ENCODE data around the gene ASB6.
"Not testable (repeated sequence)": the region's sequence is repeated elsewhere in the genome, so short reads cannot be mapped to it uniquely, and the experiment has no call there.

Gene ASB6

DNA sequence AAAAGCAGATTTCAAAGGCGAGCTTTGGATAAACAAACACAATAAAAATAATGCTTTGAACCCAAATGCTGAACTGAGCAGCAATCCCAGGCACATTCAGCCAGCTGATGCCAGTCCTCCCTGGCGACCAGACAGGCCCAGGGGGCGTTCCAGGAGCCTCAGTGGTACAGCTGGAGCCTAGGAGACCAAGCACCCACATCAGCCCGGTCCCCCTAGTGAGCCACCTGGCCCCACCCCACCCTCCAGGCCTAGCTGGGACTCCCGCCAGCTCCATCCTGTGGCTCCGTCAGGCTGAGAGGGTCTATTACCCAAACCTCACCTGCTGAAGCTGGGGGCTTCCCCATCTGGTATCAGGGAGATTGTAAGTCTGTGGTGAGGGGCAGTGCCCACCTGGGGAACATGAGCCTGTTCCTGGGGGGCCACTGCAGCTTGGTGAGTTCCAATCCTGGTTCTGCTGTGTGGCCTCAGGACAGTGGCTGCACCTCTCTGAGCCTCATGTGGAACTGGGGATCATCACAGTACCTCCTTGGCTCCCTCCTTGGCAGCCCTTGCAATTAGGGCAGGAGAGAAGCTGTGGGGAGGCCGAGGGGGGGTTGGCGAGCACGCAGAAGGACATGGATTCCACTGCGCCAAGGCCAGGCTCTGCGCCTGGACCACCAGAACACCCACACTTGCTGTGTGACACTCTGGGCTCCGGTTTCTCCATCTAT is 37.7 kb downstream of the ASB6 start:
- DNase-seq, result no peak

DNA sequence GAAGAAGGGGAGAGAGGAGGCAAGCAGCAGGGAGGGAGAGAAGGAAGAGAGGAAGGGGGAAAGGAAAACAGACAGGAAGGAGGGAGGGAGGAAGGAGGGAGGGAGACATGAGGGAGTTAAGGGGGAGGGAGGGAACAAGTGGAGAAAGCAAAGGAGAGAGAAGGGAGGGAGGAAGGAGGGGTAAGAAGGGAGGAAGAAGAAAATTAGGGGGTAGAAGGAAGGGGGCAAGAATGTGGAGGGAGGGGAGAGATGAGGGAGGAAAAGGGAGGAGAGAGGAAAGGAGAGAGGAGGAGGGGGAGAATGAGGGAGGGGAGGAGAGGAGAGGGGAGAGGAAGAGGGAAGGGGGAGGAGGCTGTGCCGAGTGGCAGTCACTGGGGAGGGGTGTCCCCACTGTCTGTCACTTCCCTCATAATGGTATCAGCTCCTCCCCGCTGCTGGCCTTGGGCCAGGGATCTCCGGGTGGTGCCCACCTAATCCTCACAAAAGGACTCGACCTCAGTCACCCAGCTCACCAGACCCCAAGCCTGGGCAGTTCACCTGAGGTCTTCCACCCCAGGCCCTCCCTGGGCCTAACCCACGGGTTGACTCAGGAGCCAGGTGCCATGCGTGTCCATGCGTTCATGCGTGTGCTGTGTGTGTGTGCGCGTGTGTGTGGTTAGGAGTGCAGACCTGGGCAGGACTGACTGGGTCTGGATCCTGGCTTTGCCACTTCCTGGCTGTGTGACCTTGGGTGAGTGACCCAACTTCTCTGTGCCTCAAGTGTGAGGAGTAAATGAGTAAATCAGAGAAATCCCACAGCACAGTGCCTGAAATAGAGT is 39.1 kb downstream of the ASB6 start:
- DNase-seq, result no peak

DNA sequence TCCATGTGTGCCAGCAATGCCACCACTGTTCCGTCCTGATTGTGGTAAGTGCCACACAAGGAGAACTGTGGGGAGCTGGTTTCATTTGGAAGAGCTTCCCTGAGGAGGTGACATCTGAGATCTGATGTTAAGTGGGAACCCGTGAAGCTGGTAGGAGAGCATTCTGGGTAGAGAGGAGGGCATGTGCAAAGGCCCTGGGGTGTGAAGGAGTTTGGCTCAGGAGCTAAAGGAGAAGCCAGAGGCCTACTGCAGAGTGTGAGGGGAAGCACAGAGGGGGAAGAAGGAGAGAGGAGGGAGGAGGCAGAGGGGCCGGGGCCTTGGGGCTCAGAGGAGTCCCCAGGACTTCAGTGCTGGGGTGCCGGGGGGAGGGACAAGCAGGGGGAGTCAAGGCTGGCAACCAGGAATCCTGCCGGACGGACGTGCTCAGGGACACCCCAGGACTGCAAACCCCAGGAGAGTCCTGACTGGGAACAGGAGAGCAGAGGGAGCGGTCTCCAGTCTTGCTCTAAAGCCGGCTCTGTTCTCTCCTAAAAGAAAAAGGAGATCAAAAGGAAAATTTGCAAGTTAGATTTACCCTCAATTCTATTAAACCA is 40.8 kb downstream of the ASB6 start:
- DNase-seq, result no peak

DNA sequence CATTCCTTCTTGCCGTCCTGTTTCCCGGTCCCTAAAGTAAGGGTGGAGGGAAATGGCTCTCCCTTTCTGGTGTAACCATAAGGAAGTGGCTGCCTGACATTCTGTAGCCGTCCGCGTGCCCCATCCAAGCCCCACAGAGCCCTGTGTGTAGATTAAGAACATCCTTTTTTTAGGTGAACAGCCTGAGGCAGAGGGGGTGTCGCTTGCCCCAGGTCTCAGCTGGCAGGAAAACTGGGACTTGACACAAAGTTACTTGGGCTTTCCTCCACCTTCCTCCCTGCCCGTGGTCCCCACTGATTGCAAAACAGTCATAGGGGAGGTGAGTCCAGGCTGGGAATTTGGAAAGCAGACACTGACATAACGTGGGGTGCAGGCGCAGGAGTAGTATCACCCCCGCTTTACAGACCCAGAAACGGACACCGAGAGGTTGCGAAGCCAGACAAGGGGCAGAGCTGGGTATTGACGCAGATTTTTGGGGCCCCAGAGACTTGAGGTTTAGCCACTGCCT is 43.8 kb downstream of the ASB6 start:
- no peak for DNase-seq

DNA sequence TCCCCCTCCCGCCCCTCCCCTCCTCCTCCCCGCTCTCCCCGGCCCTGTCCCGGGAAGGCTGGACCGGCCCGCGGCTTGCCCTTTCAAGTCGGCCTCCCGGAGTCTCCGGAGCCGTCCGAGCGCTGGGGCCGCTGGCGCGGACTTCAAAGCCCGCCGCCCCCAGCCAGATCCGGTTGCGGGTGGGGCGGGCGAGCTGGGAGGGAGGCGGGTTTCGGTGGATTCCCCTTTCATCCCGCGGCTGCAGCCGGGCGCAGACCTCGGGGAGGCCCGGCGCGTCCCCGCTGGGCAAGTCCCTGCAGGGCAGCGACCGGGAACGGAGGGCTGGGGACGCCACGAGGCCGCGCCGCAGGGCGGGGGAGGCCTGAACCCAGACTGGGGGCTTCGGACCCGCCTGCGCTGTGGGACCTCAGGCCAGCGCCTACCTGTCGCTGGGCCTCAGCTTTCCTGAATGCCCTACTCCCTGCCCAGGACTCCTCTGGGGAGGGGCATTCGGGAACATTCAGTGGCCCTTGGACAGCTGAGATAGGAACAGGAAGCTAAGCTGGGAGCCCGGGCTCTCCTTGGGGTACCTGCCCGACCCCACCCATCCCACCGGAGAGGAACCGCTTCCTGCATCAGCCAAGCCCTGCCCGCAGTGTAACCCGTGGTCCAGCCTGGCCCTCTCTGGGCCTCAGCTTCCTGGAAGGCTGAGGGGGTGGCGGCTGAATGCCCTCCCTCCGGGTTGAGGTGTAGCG is 44.4 kb downstream of the ASB6 start:
- DNase-seq, result no peak

DNA sequence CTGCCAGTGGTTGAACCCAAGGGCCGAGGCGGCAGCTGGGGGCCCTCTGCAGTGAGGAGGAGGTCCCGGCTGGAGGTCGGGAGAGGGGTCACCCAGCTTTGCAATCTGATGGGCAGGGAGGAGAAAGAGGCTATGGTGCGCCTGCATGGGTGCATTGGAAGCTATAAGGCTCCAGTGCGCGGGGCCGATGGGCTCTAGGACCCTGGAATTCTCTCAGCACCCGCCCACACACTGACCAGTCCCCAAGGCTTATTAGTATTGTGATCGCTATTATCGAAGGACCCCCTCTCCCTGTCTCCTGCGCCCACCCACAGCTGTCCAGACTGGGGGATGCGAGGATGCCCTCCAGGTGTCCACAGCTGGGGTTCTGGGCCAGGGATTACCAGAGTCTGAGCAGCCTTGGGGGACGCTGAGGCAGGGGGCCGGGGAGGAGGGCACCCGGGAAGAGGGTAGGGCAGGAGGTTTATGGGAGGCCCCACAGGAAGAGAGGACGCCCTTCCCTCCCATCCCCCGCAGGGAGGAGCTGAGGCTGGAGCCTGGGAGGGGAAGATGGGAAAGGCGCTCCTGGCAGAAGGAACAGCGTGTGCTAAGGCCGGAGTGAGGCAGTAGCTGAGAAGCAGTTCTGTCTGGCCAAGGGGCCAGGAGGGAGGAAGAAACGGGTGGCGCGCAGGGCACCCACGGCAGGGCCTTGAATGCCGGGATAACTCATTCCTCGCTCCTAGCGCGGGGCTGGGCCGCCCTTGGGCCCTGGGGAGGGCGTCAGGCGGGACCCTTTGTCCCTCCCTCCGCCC is 45.2 kb downstream of the ASB6 start:
- no peak for DNase-seq

DNA sequence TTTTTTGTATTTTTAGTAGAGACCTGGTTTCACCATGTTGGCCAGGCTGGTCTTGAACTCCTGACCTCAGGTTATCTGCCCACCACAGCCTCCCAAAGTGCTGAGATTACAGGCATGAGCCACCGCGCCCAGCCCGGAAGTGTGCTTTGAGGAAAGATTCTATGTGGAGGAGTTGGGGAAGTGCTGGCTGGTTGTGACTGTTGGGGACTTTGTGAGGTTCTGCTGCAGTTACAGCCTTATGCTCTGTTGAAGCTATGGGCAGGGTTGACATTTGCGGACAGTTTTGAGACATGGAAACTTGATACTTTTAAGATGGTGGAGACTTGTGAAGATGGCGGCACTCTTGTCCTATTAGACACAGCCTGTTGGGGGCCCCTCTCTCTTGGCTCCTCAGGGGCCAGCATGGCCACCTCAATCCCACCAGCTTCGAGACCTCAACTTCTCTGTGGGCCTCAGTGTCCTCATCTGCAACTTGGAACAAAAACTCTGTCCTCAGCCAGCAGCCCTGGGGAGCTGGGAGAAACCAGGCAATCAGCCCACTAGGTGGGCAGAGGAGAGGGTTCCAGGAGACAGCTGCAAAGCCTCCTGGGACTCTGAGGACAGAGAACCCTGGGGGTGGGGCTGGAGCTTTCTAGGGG is 45.9 kb downstream of the ASB6 start:
- DNase-seq, result no peak

DNA sequence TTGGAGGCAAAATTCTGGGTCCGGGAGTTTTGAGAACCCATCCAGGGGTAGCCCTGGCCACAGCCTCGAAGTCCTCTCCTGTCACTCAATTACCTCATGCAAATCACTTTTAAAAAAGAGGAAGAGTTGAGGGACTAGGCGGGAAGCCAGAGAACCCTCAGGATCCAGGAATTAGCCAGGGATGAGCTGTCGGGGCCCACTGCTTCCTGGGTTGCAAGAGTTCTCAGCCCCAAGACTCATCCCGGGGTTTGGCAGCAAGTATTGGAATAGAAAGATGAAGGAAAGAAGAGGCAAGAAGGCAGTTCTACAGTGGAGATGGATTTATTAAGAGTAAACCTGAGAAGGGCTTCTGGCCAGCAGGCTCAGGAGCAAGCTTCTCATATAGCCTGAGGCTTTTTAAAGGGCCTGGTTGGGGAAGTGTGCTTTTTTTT is 46.6 kb downstream of the ASB6 start:
- DNase-seq, result no peak

DNA sequence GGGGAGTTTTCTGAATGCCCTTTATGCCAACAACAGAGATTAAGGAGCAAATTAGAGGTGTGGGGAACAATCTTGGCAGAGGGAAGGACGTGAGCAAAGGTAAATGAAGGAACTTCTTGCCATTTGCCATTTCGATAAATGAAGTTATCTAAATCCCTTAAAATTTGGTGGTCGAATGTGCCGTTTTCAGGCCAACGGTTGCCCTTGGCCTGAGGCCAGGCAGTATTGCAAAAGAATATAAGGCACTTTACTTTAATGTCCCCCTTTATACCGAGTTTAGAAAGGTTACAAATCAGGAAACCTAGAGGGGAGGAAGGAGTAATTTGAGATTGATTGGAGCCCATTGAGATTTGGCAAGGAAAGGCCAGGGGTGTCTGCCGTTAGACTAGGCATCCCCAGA is 47.3 kb downstream of the ASB6 start:
- DNase-seq, result no peak

DNA sequence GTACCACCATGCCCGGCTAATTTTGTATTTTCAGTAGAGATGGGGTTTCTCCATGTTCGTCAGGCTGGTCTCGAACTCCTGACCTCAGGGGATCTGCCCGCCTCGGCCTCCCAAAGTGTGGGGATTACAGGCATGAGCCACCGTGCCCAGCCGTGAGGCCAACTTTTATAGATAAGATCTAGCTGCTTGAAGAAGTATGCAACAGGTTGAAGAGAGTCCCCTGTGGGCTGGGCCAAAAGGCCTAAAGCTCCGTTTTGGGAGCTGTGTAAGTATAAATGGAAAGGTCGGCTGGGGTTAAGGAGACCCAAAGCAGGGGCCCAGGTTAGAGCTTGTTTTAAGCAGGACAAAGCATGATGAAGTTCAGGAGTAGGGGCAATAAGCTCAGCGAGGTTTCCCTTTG is 49.2 kb downstream of the ASB6 start:
- not testable (repeated sequence) for DNase-seq

DNA sequence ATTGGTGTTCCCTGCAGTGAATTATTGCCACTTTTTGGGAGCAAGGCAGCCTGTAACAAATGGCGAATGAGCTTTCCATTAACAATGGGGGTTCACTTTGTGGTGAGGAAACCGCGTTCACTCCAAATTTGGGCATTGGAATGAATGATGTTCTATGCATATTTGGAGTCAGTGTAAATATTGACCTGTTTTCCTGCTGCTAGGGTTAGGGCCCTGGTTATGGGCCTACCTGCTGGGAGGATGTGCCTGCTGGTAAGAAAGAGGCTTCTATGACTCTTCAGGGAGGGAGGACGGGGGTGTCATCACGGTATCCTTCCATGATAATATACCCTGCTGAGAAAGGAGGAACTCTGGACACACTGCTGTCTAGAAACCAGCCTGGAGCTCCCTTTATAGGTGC is 50.0 kb downstream of the ASB6 start:
- no peak for DNase-seq

DNA sequence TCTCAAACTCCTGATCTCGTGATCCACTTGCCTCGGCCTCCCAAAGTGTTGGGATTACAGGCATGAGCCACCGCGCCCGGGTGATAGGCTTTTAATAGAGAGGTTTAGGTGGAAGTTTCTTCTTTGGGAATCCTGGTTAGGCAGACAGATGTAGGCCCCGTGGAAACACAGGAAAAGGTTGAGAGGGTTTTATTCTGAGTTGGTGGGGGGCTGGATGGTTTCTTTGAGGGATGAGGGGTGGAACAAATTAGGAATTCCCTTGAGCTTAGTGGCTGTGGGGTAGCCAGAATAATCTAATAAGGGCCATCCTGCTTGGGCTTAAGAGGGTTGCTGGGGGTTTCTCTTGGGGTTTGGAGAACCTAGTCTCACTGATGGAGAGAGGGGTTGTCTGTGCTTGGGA is 51.5 kb downstream of the ASB6 start:
- DNase-seq, result no peak

DNA sequence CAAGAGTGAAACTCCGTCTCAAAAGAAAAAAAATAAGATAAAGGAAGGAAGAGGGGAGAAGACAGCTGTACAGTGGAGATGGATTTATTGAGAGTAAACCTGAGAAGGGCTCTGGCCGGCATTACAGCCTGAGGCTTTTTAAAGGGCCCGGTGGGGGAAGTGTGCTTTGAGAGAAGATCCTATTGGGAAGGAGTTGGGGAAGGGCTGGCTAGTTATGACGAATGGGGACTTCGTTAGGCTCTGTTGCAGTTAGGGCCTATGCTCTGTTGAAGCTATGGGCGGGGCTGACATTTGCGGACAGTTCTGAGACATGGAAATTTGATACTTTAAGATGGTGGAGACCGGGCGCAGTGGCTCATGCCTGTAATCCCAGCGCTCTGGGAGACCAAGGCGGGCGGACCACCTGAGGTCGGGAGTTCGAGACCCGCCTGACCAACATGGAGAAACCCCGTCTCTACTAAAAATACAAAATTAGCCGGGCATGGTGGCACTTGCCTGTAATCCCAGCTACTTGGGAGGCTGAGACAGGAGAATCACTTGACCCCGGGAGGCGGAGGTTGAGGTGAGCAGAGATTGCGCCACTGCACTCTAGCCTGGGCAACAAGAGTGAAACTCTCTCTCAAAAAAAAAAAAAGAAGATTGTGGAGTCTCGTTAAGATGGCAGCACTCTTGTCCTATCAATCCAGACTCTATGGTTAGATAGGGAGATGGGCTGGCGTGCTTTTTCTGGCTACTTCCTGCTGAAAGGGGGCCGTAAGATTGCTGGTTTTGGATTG is 54.3 kb downstream of the ASB6 start:
- DNase-seq, result no peak

DNA sequence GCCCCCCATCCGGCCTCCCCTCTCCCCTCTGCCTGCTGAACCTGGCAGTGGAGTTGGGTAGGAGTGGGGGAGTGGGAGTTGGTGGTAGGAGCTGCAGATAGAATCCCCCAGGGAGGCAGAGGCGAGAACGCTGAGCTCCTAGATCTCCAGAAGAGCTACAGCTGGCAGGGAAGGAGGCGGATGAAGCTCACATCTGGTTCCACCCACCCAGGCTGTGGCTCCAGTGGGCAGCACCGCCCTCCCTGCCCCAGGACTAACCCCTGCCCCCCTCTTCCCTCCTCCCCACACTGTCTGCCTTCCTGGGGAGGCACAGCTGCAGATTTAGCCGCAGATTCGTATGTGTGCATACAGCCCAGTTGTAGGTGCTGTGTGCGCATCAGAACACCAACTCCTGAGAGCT is 55.3 kb downstream of the ASB6 start:
- DNase-seq, result no peak

DNA sequence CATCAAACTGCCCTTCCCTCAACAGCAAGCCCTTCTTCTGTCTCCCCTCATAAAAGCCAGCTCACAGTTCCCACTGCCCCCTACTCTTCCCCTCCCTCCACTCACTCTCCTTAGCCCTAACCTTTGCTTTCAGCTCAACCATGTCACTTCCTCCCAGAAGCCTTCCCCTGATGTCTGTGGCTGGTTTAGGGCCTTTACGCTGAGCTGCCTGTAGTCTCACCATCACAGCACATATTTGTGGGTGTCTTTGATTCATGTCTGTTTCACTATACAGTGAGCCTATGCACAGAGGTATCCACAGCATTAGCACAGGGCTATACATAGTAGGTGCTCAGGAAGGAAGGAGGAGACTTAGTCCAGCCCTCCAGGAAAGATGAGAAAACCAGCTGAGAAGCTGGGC is 55.7 kb downstream of the ASB6 start:
- DNase-seq, result no peak

DNA sequence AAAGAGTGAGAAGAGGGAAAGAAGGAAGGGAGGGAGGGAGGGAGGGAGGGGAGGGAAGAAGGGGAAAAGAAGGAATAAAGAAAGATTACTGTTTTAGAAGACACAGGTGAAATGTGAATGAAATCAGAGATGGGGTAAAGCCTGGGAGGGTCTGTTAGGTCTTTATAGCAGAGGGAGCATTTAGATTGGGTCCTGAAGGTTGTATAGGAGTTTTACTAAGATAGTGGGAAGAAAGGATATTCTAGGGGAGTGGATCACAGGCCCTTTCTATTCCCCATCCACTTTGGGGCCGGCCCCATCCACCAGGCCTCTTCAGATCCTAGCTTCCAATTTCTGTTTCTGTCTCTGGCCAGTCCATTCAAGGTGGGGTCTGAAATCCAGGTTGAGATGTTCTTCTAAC is 56.6 kb downstream of the ASB6 start:
- no peak for DNase-seq

Measured in DMS79 (cell line).